CD8-positive, alpha-beta memory T cell (primary cell): Measurements from ENCODE around the gene AOC2. TPM values are rescaled to one million over a fixed set of nuclear protein-coding genes. Genes with fewer than 3 reads are reported as not detected.
"Not testable (repeated sequence)": the region's sequence is repeated elsewhere in the genome, so short reads cannot be mapped to it uniquely, and the experiment has no call there.

Source experiments
- CTCF ChIA-PET: fragments of 350-600 bp; sonication (Branson Sonifier 250); formaldehyde crosslinking; loops from one replicate; lab custom pipeline; 2021; ENCODE audit warnings: antibody characterized with exemption; lab: Charles Lee
- POLR2A ChIA-PET: fragments of 350-600 bp; sonication (Branson Sonifier 250); formaldehyde crosslinking; loops from one replicate; lab custom pipeline; 2021; ENCODE audit warnings: antibody characterized with exemption; lab: Charles Lee
- DNase-seq, 5 donors: peaks; one replicate each; pipeline versions ENCODE4 v3.0.0 to v3.0.0-alpha.2; 2020 to 2022; ENCODE audit warnings: mixed read lengths in 1 of 5
- H3K27ac ChIP-seq: one replicate; pipeline ENCODE4 v1.7.0; 2013; ENCODE audit warnings: low read depth, mild to moderate bottlenecking, low read length, moderate library complexity
- H3K27me3 ChIP-seq: 2 replicates; pipeline ENCODE4 v1.7.0; 2013; ENCODE audit warnings: low read length, mild to moderate bottlenecking; ENCODE audit not compliant: insufficient read depth, poor library complexity, severe bottlenecking
- H3K36me3 ChIP-seq: 2 replicates; pipeline ENCODE4 v1.7.0; 2013; ENCODE audit warnings: mild to moderate bottlenecking, low read length, moderate library complexity; ENCODE audit not compliant: insufficient read depth
- H3K4me1 ChIP-seq: 2 replicates; pipeline ENCODE4 v1.7.0; 2013; ENCODE audit warnings: mild to moderate bottlenecking, low read length, moderate library complexity; ENCODE audit not compliant: insufficient read depth
- H3K4me3 ChIP-seq: 2 replicates; pipeline ENCODE4 v1.7.0; 2013; ENCODE audit warnings: mild to moderate bottlenecking, low read length
- H3K9me3 ChIP-seq: 2 replicates; pipeline ENCODE4 v1.7.0; 2013; ENCODE audit warnings: mild to moderate bottlenecking, low read length
- H3K27ac Mint-ChIP-seq, 8 donors: one replicate each; pipeline ENCODE4 v1.8.0; 2020 to 2021; ENCODE audit warnings: mixed read lengths in 8 of 8, mild to moderate bottlenecking in 6 of 8, inconsistent platforms in 3 of 8, moderate library complexity in 3 of 8
- H3K27me3 Mint-ChIP-seq, 2 donors: one replicate each; pipeline ENCODE4 v1.8.0; 2020 to 2021; ENCODE audit warnings: mixed read lengths in 2 of 2, mild to moderate bottlenecking in 1 of 2, moderate library complexity in 1 of 2
- H3K36me3 Mint-ChIP-seq, 3 donors: one replicate each; pipeline ENCODE4 v1.8.0; 2020 to 2021; ENCODE audit warnings: mixed read lengths in 3 of 3, inconsistent platforms in 1 of 3, mild to moderate bottlenecking in 1 of 3
- H3K4me1 Mint-ChIP-seq, 3 donors: one replicate each; pipeline ENCODE4 v1.8.0; 2020 to 2021; ENCODE audit warnings: mixed read lengths in 3 of 3, inconsistent platforms in 1 of 3, mild to moderate bottlenecking in 1 of 3
- H3K4me3 Mint-ChIP-seq, 7 donors: one replicate each; pipeline ENCODE4 v1.8.0; 2020 to 2021; ENCODE audit warnings: mixed read lengths in 7 of 7, mild to moderate bottlenecking in 6 of 7, moderate library complexity in 4 of 7, inconsistent platforms in 2 of 7
- H3K9me3 Mint-ChIP-seq, 5 donors: one replicate each; pipeline ENCODE4 v1.8.0; 2020 to 2022; ENCODE audit warnings: mixed read lengths in 5 of 5, mild to moderate bottlenecking in 3 of 5, moderate library complexity in 2 of 5, inconsistent platforms in 1 of 5
- polyA plus RNA-seq: library from polyadenylated mRNA; unstranded; fragments of 300-500 nt; fragmentation: Illumina TruSeq; gene quantifications from one replicate; pipeline ENCODE4 v1.2.3, GENCODE V29; 2021
- total RNA-seq, 2 experiments: library from RNA; stranded (reverse); gene quantifications; one replicate each; pipeline ENCODE4 v1.2.3, GENCODE V29; 2021

AOC2 gene
- total and polyA plus RNA-seq, 3 experiments from 2014 or later: 0.09 to 2.7 (median 2.4) TPM

- H3K27ac ChIP-seq, CTCF ChIA-PET, H3K9me3 Mint-ChIP-seq, DNase-seq, H3K4me1 ChIP-seq, H3K36me3 Mint-ChIP-seq, H3K27me3 ChIP-seq, H3K4me1 Mint-ChIP-seq, H3K36me3 ChIP-seq, H3K4me3 Mint-ChIP-seq, H3K9me3 ChIP-seq, H3K4me3 ChIP-seq, H3K27ac Mint-ChIP-seq: not testable (repeated sequence)
- H3K27me3 Mint-ChIP-seq: peaks cover 7 to 13% of the 10 kb centered on the region in 2 donors
- POLR2A ChIA-PET: interaction anchor here (0.6 kb wide), 1 partner anchor 26 kb away, joined by 3 read pairs; no protein-coding TSS in a partner anchor
These were observed 7.2 kb downstream of the AOC2 start for GRCh38 chr17:42851371-42852240.

- Mint-ChIP-seq H3K27me3 (peaks cover 7 to 19% of the 10 kb centered on the region in 2 donors), H3K9me3 (no peaks in the 10 kb centered on the region), H3K4me1 (no peaks in the 10 kb centered on the region), H3K36me3 (no peaks in the 10 kb centered on the region), H3K27ac (no peak overlapping the region), H3K4me3 (no peak overlapping the region)
- Histone ChIP-seq H3K27ac (no peak overlapping the region), H3K36me3 (no peaks in the 10 kb centered on the region), H3K27me3 (no peaks in the 10 kb centered on the region), H3K4me1 (no peaks in the 10 kb centered on the region), H3K9me3 (no peaks in the 10 kb centered on the region), H3K4me3 (no peak overlapping the region)
- DNase-seq: no peak
- ChIA-PET CTCF (no interaction called here), POLR2A (no interaction called here)
These were observed 8.0 kb downstream of the AOC2 start for GRCh38 chr17:42852351-42852750.

GRCh38 chr17:42853004-42853403, 8.6 kb downstream of the AOC2 start:
- Histone ChIP-seq H3K27me3 (no peaks in the 10 kb centered on the region), H3K4me1 (no peaks in the 10 kb centered on the region), H3K9me3 (no peaks in the 10 kb centered on the region), H3K36me3 (no peaks in the 10 kb centered on the region), H3K4me3 (no peak overlapping the region), H3K27ac (no peak overlapping the region)
- Mint-ChIP-seq H3K27ac (no peak overlapping the region), H3K36me3 (no peaks in the 10 kb centered on the region), H3K27me3 (peaks cover 7 to 19% of the 10 kb centered on the region in 2 donors), H3K4me1 (no peaks in the 10 kb centered on the region), H3K4me3 (no peak overlapping the region), H3K9me3 (no peaks in the 10 kb centered on the region)
- POLR2A ChIA-PET: no interaction called here
- CTCF ChIA-PET: no interaction called here
- no peak for DNase-seq

- Histone ChIP-seq H3K4me1 (no peaks in the 10 kb centered on the region), H3K4me3 (no peak overlapping the region), H3K27ac (no peak overlapping the region), H3K27me3 (no peaks in the 10 kb centered on the region), H3K9me3 (no peaks in the 10 kb centered on the region), H3K36me3 (no peaks in the 10 kb centered on the region)
- Mint-ChIP-seq H3K4me3 (no peak overlapping the region), H3K36me3 (no peaks in the 10 kb centered on the region), H3K27me3 (peaks cover 7 to 19% of the 10 kb centered on the region in 2 donors), H3K27ac (no peak overlapping the region), H3K4me1 (no peaks in the 10 kb centered on the region), H3K9me3 (no peaks in the 10 kb centered on the region)
- ChIA-PET POLR2A (no interaction called here), CTCF (no interaction called here)
- DNase-seq: no peak
These were observed 9.2 kb downstream of the AOC2 start for GRCh38 chr17:42853597-42853967.

- H3K27ac ChIP-seq: no peak overlapping the region
- H3K36me3 Mint-ChIP-seq: no peaks in the 10 kb centered on the region
- H3K9me3 Mint-ChIP-seq: no peaks in the 10 kb centered on the region
- POLR2A ChIA-PET: no interaction called here
- H3K27ac Mint-ChIP-seq: no peak overlapping the region
- CTCF ChIA-PET: interaction anchor here (0.8 kb wide), 1 partner anchor 16 kb away, joined by 3 read pairs; no protein-coding TSS in a partner anchor
- DNase-seq: no peak
- H3K4me1 Mint-ChIP-seq: no peaks in the 10 kb centered on the region
- H3K9me3 ChIP-seq: no peaks in the 10 kb centered on the region
- no peak overlapping the region for H3K4me3 Mint-ChIP-seq
- no peaks in the 10 kb centered on the region for H3K36me3 ChIP-seq
- H3K27me3 ChIP-seq: no peaks in the 10 kb centered on the region
- no peak overlapping the region for H3K4me3 ChIP-seq
- peaks cover 7 to 19% of the 10 kb centered on the region in 2 donors for H3K27me3 Mint-ChIP-seq
- no peaks in the 10 kb centered on the region for H3K4me1 ChIP-seq
These were observed 9.8 kb downstream of the AOC2 start for GRCh38 chr17:42853968-42854790.

GRCh38 chr17:42855048-42855596, 10.7 kb downstream of the AOC2 start:
- no peaks in the 10 kb centered on the region for H3K9me3 ChIP-seq
- H3K4me1 ChIP-seq: no peaks in the 10 kb centered on the region
- H3K4me3 Mint-ChIP-seq: no peak overlapping the region
- H3K36me3 Mint-ChIP-seq: no peaks in the 10 kb centered on the region
- no peaks in the 10 kb centered on the region for H3K36me3 ChIP-seq
- ChIA-PET POLR2A (no interaction called here), CTCF (interaction anchor here (0.5 to 0.8 kb wide), 2 partner anchors 17 to 79 kb away, joined by 3 read pairs; no protein-coding TSS in a partner anchor)
- no peak overlapping the region for H3K27ac Mint-ChIP-seq
- H3K4me1 Mint-ChIP-seq: no peaks in the 10 kb centered on the region
- H3K27me3 Mint-ChIP-seq: peaks cover 9 to 19% of the 10 kb centered on the region in 2 donors
- H3K27me3 ChIP-seq: no peaks in the 10 kb centered on the region
- no peak overlapping the region for H3K4me3 ChIP-seq
- H3K9me3 Mint-ChIP-seq: no peaks in the 10 kb centered on the region
- H3K27ac ChIP-seq: no peak overlapping the region
- no peak for DNase-seq

- H3K27ac Mint-ChIP-seq, CTCF ChIA-PET: not testable (repeated sequence)
These were observed 11.7 kb downstream of the AOC2 start for GRCh38 chr17:42856093-42856492.

GRCh38 chr17:42856516-42856915, 12.1 kb downstream of the AOC2 start:
- H3K4me1 Mint-ChIP-seq, H3K4me3 ChIP-seq, H3K27me3 ChIP-seq, H3K9me3 ChIP-seq, H3K4me1 ChIP-seq, POLR2A ChIA-PET, CTCF ChIA-PET, DNase-seq, H3K36me3 ChIP-seq, H3K36me3 Mint-ChIP-seq, H3K4me3 Mint-ChIP-seq, H3K27ac ChIP-seq, H3K9me3 Mint-ChIP-seq: not testable (repeated sequence)
- peak overlapping the region in 1 of 8 donors; percentile 43 for H3K27ac Mint-ChIP-seq
- peaks cover 9 to 19% of the 10 kb centered on the region in 2 donors for H3K27me3 Mint-ChIP-seq

More at GRCh38 chr17:42856093-42856492, 11.7 kb downstream of the AOC2 start:
- H3K27me3 Mint-ChIP-seq: peaks cover 9 to 19% of the 10 kb centered on the region in 2 donors
- H3K27ac ChIP-seq, H3K36me3 Mint-ChIP-seq, H3K4me1 Mint-ChIP-seq, DNase-seq, H3K9me3 Mint-ChIP-seq, H3K4me3 Mint-ChIP-seq, H3K4me3 ChIP-seq, H3K36me3 ChIP-seq, POLR2A ChIA-PET, H3K4me1 ChIP-seq, H3K9me3 ChIP-seq, H3K27me3 ChIP-seq: not testable (repeated sequence)
